ENCODE data around the gene SLC1A5. TPM values are rescaled to one million over a fixed set of nuclear protein-coding genes. Genes with fewer than 3 reads are reported as not detected.
"Not testable (repeated sequence)": the region's sequence is repeated elsewhere in the genome, so short reads cannot be mapped to it uniquely, and the experiment has no call there.

The SLC1A5 gene
- total RNA-seq, 1 donor from 2014 or later, result 24.5 TPM

- no peaks in the 10 kb centered on the region for H3K4me1 ChIP-seq (ENCODE audit: control insufficient read depth in 3 of 3, insufficient read depth in 3 of 3, low read length in 3 of 3)
- H3K27ac ChIP-seq (ENCODE audit: low read depth, low read length), result no peak overlapping the region
- no peak overlapping the region for H3K4me3 ChIP-seq (ENCODE audit: low read length in 3 of 3)
- no peaks in the 10 kb centered on the region for H3K27me3 ChIP-seq (ENCODE audit: control insufficient read depth in 3 of 3, insufficient read depth in 3 of 3, low read length in 3 of 3)
- H3K36me3 ChIP-seq (ENCODE audit: control insufficient read depth in 3 of 3, insufficient read depth in 3 of 3, low read length in 3 of 3), result peaks cover 0 to 18% (median 2%) of the 10 kb centered on the region in 3 donors
- no peaks in the 10 kb centered on the region for H3K9me3 ChIP-seq (ENCODE audit: control insufficient read depth in 3 of 3, low read length in 3 of 3)
- no peak overlapping the region for H3K9ac ChIP-seq (ENCODE audit: low read depth in 1 of 3, low read length in 3 of 3)
Observed at GRCh38 chr19:46773018-46773399, 15.4 kb downstream of the SLC1A5 start.

- Histone ChIP-seq H3K4me1 (ENCODE audit: control insufficient read depth in 3 of 3, insufficient read depth in 3 of 3, low read length in 3 of 3) (no peaks in the 10 kb centered on the region), H3K27me3 (ENCODE audit: control insufficient read depth in 3 of 3, insufficient read depth in 3 of 3, low read length in 3 of 3) (no peaks in the 10 kb centered on the region), H3K9me3 (ENCODE audit: control insufficient read depth in 3 of 3, low read length in 3 of 3) (no peaks in the 10 kb centered on the region), H3K36me3 (ENCODE audit: control insufficient read depth in 3 of 3, insufficient read depth in 3 of 3, low read length in 3 of 3) (peaks cover 0 to 18% (median 2%) of the 10 kb centered on the region in 3 donors), H3K27ac (ENCODE audit: low read depth, low read length) (no peak overlapping the region), H3K4me3 (ENCODE audit: low read length in 3 of 3) (no peak overlapping the region), H3K9ac (ENCODE audit: low read depth in 1 of 3, low read length in 3 of 3) (no peak overlapping the region)
Observed at GRCh38 chr19:46772170-46773017, 16.0 kb downstream of the SLC1A5 start.

- H3K27me3 ChIP-seq (ENCODE audit: control insufficient read depth in 3 of 3, insufficient read depth in 3 of 3, low read length in 3 of 3); H3K4me3 ChIP-seq (ENCODE audit: low read length in 3 of 3); H3K9me3 ChIP-seq (ENCODE audit: control insufficient read depth in 3 of 3, low read length in 3 of 3); H3K27ac ChIP-seq (ENCODE audit: low read depth, low read length); H3K9ac ChIP-seq (ENCODE audit: low read depth in 1 of 3, low read length in 3 of 3); H3K36me3 ChIP-seq (ENCODE audit: control insufficient read depth in 3 of 3, insufficient read depth in 3 of 3, low read length in 3 of 3); H3K4me1 ChIP-seq (ENCODE audit: control insufficient read depth in 3 of 3, insufficient read depth in 3 of 3, low read length in 3 of 3): not testable (repeated sequence)
Observed at GRCh38 chr19:46768746-46769145, 19.6 kb downstream of the SLC1A5 start.

GRCh38 chr19:46766569-46767317, 21.7 kb downstream of the SLC1A5 start:
- no peak overlapping the region for H3K4me3 ChIP-seq (ENCODE audit: low read length in 3 of 3)
- no peak overlapping the region for H3K27ac ChIP-seq (ENCODE audit: low read depth, low read length)
- H3K4me1 ChIP-seq (ENCODE audit: control insufficient read depth in 3 of 3, insufficient read depth in 3 of 3, low read length in 3 of 3), result no peaks in the 10 kb centered on the region
- H3K27me3 ChIP-seq (ENCODE audit: control insufficient read depth in 3 of 3, insufficient read depth in 3 of 3, low read length in 3 of 3), result no peaks in the 10 kb centered on the region
- no peaks in the 10 kb centered on the region for H3K36me3 ChIP-seq (ENCODE audit: control insufficient read depth in 3 of 3, insufficient read depth in 3 of 3, low read length in 3 of 3)
- no peak overlapping the region for H3K9ac ChIP-seq (ENCODE audit: low read depth in 1 of 3, low read length in 3 of 3)
- H3K9me3 ChIP-seq (ENCODE audit: control insufficient read depth in 3 of 3, low read length in 3 of 3), result no peaks in the 10 kb centered on the region

- peaks cover 5 to 7% (median 5%) of the 10 kb centered on the region in 3 donors for H3K4me1 ChIP-seq (ENCODE audit: control insufficient read depth in 3 of 3, insufficient read depth in 3 of 3, low read length in 3 of 3)
Observed at GRCh38 chr19:46764817-46765291, 23.5 kb downstream of the SLC1A5 start.

GRCh38 chr19:46762245-46762890, 26.0 kb downstream of the SLC1A5 start:
- Histone ChIP-seq H3K27ac (ENCODE audit: low read depth, low read length) (no peak overlapping the region), H3K36me3 (ENCODE audit: control insufficient read depth in 3 of 3, insufficient read depth in 3 of 3, low read length in 3 of 3) (peaks cover 0 to 4% (median 3%) of the 10 kb centered on the region in 3 donors), H3K4me1 (ENCODE audit: control insufficient read depth in 3 of 3, insufficient read depth in 3 of 3, low read length in 3 of 3) (peaks cover 9 to 13% (median 12%) of the 10 kb centered on the region in 3 donors), H3K9ac (ENCODE audit: low read depth in 1 of 3, low read length in 3 of 3) (no peak overlapping the region), H3K27me3 (ENCODE audit: control insufficient read depth in 3 of 3, insufficient read depth in 3 of 3, low read length in 3 of 3) (no peaks in the 10 kb centered on the region), H3K9me3 (ENCODE audit: control insufficient read depth in 3 of 3, low read length in 3 of 3) (no peaks in the 10 kb centered on the region), H3K4me3 (ENCODE audit: low read length in 3 of 3) (no peak overlapping the region)

More at GRCh38 chr19:46764817-46765291, 23.5 kb downstream of the SLC1A5 start:
- no peaks in the 10 kb centered on the region for H3K27me3 ChIP-seq (ENCODE audit: control insufficient read depth in 3 of 3, insufficient read depth in 3 of 3, low read length in 3 of 3)
- no peaks in the 10 kb centered on the region for H3K9me3 ChIP-seq (ENCODE audit: control insufficient read depth in 3 of 3, low read length in 3 of 3)
- no peaks in the 10 kb centered on the region for H3K36me3 ChIP-seq (ENCODE audit: control insufficient read depth in 3 of 3, insufficient read depth in 3 of 3, low read length in 3 of 3)
- H3K9ac ChIP-seq (ENCODE audit: low read depth in 1 of 3, low read length in 3 of 3), result no peak overlapping the region
- no peak overlapping the region for H3K27ac ChIP-seq (ENCODE audit: low read depth, low read length)
- H3K4me3 ChIP-seq (ENCODE audit: low read length in 3 of 3), result no peak overlapping the region

- Histone ChIP-seq H3K9me3 (ENCODE audit: control insufficient read depth in 3 of 3, low read length in 3 of 3) (no peaks in the 10 kb centered on the region), H3K27ac (ENCODE audit: low read depth, low read length) (peak overlapping the region; percentile 62)
Observed at GRCh38 chr19:46761418-46761831, 27.0 kb downstream of the SLC1A5 start.

GRCh38 chr19:46760897-46761296, 27.5 kb downstream of the SLC1A5 start:
- Histone ChIP-seq H3K36me3 (ENCODE audit: control insufficient read depth in 3 of 3, insufficient read depth in 3 of 3, low read length in 3 of 3) (peaks cover 6 to 11% (median 8%) of the 10 kb centered on the region in 3 donors), H3K4me1 (ENCODE audit: control insufficient read depth in 3 of 3, insufficient read depth in 3 of 3, low read length in 3 of 3) (peaks cover 9 to 13% (median 12%) of the 10 kb centered on the region in 3 donors), H3K27ac (ENCODE audit: low read depth, low read length) (peak overlapping the region; percentile 62)
- not testable (repeated sequence) for H3K9ac ChIP-seq (ENCODE audit: low read depth in 1 of 3, low read length in 3 of 3); H3K9me3 ChIP-seq (ENCODE audit: control insufficient read depth in 3 of 3, low read length in 3 of 3); H3K27me3 ChIP-seq (ENCODE audit: control insufficient read depth in 3 of 3, insufficient read depth in 3 of 3, low read length in 3 of 3); H3K4me3 ChIP-seq (ENCODE audit: low read length in 3 of 3)

More at GRCh38 chr19:46761418-46761831, 27.0 kb downstream of the SLC1A5 start:
- Histone ChIP-seq H3K36me3 (ENCODE audit: control insufficient read depth in 3 of 3, insufficient read depth in 3 of 3, low read length in 3 of 3) (peaks cover 3 to 9% (median 8%) of the 10 kb centered on the region in 3 donors), H3K4me1 (ENCODE audit: control insufficient read depth in 3 of 3, insufficient read depth in 3 of 3, low read length in 3 of 3) (peaks cover 9 to 13% (median 12%) of the 10 kb centered on the region in 3 donors), H3K9ac (ENCODE audit: low read depth in 1 of 3, low read length in 3 of 3) (no peak overlapping the region), H3K4me3 (ENCODE audit: low read length in 3 of 3) (no peak overlapping the region), H3K27me3 (ENCODE audit: control insufficient read depth in 3 of 3, insufficient read depth in 3 of 3, low read length in 3 of 3) (no peaks in the 10 kb centered on the region)

GRCh38 chr19:46760363-46760762, 28.0 kb downstream of the SLC1A5 start:
- H3K27me3 ChIP-seq (ENCODE audit: control insufficient read depth in 3 of 3, insufficient read depth in 3 of 3, low read length in 3 of 3), result no peaks in the 10 kb centered on the region
- H3K4me1 ChIP-seq (ENCODE audit: control insufficient read depth in 3 of 3, insufficient read depth in 3 of 3, low read length in 3 of 3), result peaks cover 9 to 14% (median 12%) of the 10 kb centered on the region in 3 donors
- no peaks in the 10 kb centered on the region for H3K9me3 ChIP-seq (ENCODE audit: control insufficient read depth in 3 of 3, low read length in 3 of 3)
- peaks cover 6 to 11% (median 8%) of the 10 kb centered on the region in 3 donors for H3K36me3 ChIP-seq (ENCODE audit: control insufficient read depth in 3 of 3, insufficient read depth in 3 of 3, low read length in 3 of 3)
- H3K27ac ChIP-seq (ENCODE audit: low read depth, low read length), result peak overlapping the region; percentile 62
- H3K4me3 ChIP-seq (ENCODE audit: low read length in 3 of 3), result no peak overlapping the region
- H3K9ac ChIP-seq (ENCODE audit: low read depth in 1 of 3, low read length in 3 of 3), result no peak overlapping the region

Measured in skeletal muscle tissue (tissue), 4 donors.